AG04449 (cell line): ENCODE data around the gene ANKRD33B.

Source experiments
- CTCF ChIA-PET: fragments of 350-600 bp; formaldehyde crosslinking; extraction: SDS; loops from one replicate; lab custom pipeline; 2021; ENCODE audit warnings: antibody characterized with exemption; lab: Yijun Ruan, JAX
- POLR2A ChIA-PET: fragments of 400-600, 350-600 bp; formaldehyde crosslinking; extraction: SDS; loops from one replicate; lab custom pipeline; 2020; ENCODE audit warnings: antibody characterized with exemption, inconsistent platforms; lab: Yijun Ruan, JAX
- DNase-seq: peaks from one replicate; pipeline ENCODE4 v3.0.0-alpha.2; 2010; ENCODE audit warnings: low read depth, low spot score
- H3K4me3 ChIP-seq: 2 replicates; pipeline ENCODE4 v1.5.1; 2011; ENCODE audit warnings: low read depth, mild to moderate bottlenecking, control low read depth, low read length
- CTCF ChIP-seq: IDR thresholded peaks from one replicate; pipeline ENCODE4 v1.5.1; 2011; ENCODE audit warnings: mild to moderate bottlenecking, moderate library complexity, low read length, control low read depth, inconsistent platforms; ENCODE audit not compliant: insufficient read depth; ENCODE audit errors: missing control alignments

The ANKRD33B gene

DNA sequence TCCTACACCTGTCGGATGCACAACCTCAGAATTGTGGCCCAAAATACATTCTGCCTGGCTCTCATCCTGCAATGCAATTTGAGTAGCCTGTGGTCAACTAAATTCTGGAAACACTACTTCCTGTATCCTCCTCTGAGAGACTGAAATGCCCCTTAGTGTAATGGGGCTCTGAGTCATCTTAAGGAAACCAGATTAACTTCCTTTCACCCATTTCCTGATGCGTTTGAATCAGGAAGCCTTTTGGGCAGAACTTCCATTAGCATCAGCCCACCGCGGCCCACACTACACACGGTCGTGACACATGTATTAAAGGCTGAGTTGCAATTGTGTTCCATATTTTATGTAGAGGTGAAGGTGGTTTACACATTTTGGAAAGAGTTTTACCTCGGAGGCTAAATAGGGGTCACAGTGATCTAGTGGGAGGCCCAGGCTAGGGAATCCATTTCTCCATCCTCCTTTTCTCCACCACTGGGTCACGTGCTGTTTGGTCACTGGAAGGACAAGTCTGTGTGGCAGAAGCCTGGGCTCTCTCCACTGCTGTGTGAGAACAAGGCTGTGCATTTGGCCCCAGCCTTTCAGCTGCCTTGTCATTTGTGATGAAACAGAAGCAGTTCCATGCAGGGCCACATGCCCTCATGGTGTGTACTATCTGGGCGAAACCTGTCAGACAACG, 141.2 kb downstream of the ANKRD33B start:
- no peak overlapping the region for H3K4me3 ChIP-seq
- DNase-seq, result no peak
- TF ChIP-seq CTCF, result no peak
- ChIA-PET POLR2A (no interaction called here), CTCF (interaction anchor here (1.4 to 6.5 kb wide), 3 partner anchors 10 to 14 kb away, joined by 4 to 50 read pairs (median 8); no protein-coding TSS in a partner anchor)

DNA sequence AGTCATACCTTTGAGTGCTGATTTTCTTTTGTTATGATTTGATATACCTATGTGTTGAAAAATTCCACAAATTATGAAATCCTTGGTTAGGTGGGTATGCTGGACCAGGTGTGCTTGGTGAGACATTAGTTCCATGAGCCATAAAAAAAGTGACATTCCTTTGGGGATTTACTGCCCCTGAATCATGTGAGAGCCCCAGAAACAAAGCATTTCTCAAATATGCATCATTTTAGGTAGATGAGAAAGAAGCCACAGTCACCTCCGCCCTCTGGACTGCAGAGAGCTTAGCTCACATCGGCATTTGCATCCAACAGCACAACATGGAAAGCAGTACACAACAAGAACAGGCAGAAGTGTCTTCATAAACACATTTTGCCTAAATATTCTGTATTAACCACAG, 141.9 kb downstream of the ANKRD33B start:
- ChIA-PET CTCF (interaction anchor here (1.0 to 1.8 kb wide), 3 partner anchors 10 to 12 kb away, joined by 3 to 6 read pairs (median 4); no protein-coding TSS in a partner anchor), POLR2A (no interaction called here)
- no peak overlapping the region for H3K4me3 ChIP-seq
- DNase-seq, result no peak
- TF ChIP-seq CTCF, result no peak

GRCh38 chr5:10706326-10706725, 142.5 kb downstream of the ANKRD33B start:
- no peak for TF ChIP-seq CTCF
- no peak for DNase-seq
- no peak overlapping the region for H3K4me3 ChIP-seq
- ChIA-PET POLR2A (no interaction called here), CTCF (interaction anchor here (1.0 to 1.8 kb wide), 3 partner anchors 10 to 13 kb away, joined by 3 to 6 read pairs (median 4); no protein-coding TSS in a partner anchor)
